Endothelial cell of umbilical vein (primary cell): ENCODE data around the gene TBC1D9B. TPM values are rescaled to one million over a fixed set of nuclear protein-coding genes. Genes with fewer than 3 reads are reported as not detected.

Source experiments
- BruUV-seq: library from RNA; stranded (reverse); fragments of 400-500 nt; replicated peaks from 2 replicates; lab custom pipeline; 2021; lab: Mats Ljungman, UMichigan
- CTCF ChIA-PET: fragments of 300-600, 350-600 bp; sonication (Branson Sonifier 250); formaldehyde crosslinking; loops from one replicate; lab custom pipeline; 2021; ENCODE audit warnings: antibody characterized with exemption, inconsistent platforms; lab: Charles Lee
- POLR2A ChIA-PET: fragments of 300-600, 350-600 bp; sonication (Branson Sonifier 250); formaldehyde crosslinking; loops from one replicate; lab custom pipeline; 2021; ENCODE audit warnings: antibody characterized with exemption, inconsistent platforms; lab: Charles Lee
- DNase-seq: peaks from one replicate; pipeline ENCODE4 v3.0.0-alpha.2; 2011; ENCODE audit warnings: low read depth, low spot score
- FAIRE-seq: peaks from 2 replicates; lab custom pipeline; 2011; peaks lifted over from hg19 to GRCh38; lab: Jason Lieb, UNC
- H2AFZ ChIP-seq: 2 replicates; pipeline ENCODE4 v1.6.0; 2012; ENCODE audit warnings: low read depth, low read length, control low read depth, inconsistent platforms
- H3K27ac ChIP-seq: 2 replicates; pipeline ENCODE4 v1.5.1; 2011; ENCODE audit warnings: low read depth, mild to moderate bottlenecking, control low read depth, low read length, moderate library complexity; ENCODE audit not compliant: insufficient read depth
- H3K27me3 ChIP-seq, 2 experiments: 2 replicates each; pipeline versions ENCODE4 v1.6.0 to v1.6.1; 2011; ENCODE audit warnings: low read length in 2 of 2, mixed read lengths in 1 of 2; ENCODE audit not compliant: control insufficient read depth in 2 of 2, insufficient read depth in 2 of 2
- H3K36me3 ChIP-seq, 2 experiments: 2 replicates in 1 of 2; 3 replicates in 1 of 2; pipeline ENCODE4 v1.5.1; 2011; ENCODE audit warnings: low read length in 2 of 2, mild to moderate bottlenecking in 1 of 2, moderate library complexity in 1 of 2; ENCODE audit not compliant: control insufficient read depth in 2 of 2, insufficient read depth in 2 of 2; ENCODE audit errors: extremely low read depth in 1 of 2
- H3K4me1 ChIP-seq: 3 replicates; pipeline ENCODE4 v1.5.1; 2011; ENCODE audit warnings: mild to moderate bottlenecking, low read length; ENCODE audit not compliant: control insufficient read depth, insufficient read depth; ENCODE audit errors: extremely low read depth
- H3K4me2 ChIP-seq: 2 replicates; pipeline ENCODE4 v1.6.1; 2011; ENCODE audit warnings: low read length, control low read depth, mixed read lengths; ENCODE audit not compliant: insufficient read depth
- H3K4me3 ChIP-seq, 3 experiments: fragments of 200-600 bp in 1 of 3; sonication (generic), shearing (Covaris generic) in 1 of 3; replicated peaks in 1 of 3; 2 replicates each; pipeline ENCODE4 v1.5.1; 2011 to 2016; ENCODE audit warnings: control low read depth in 3 of 3, low read length in 3 of 3, mild to moderate bottlenecking in 2 of 3, inconsistent platforms in 1 of 3, low read depth in 1 of 3, moderate library complexity in 1 of 3; ENCODE audit not compliant: insufficient read depth in 1 of 3
- H3K79me2 ChIP-seq: 2 replicates; pipeline ENCODE4 v1.6.0; 2012; ENCODE audit warnings: low read length, inconsistent platforms; ENCODE audit not compliant: control insufficient read depth, insufficient read depth
- H3K9ac ChIP-seq: replicated peaks from 2 replicates; pipeline ENCODE3; 2011; ENCODE audit warnings: low read length, control low read depth; ENCODE audit not compliant: insufficient read depth; ENCODE audit errors: extremely low read depth
- H3K9me1 ChIP-seq: replicated peaks from 3 replicates; pipeline ENCODE4 v1.6.0; 2011; ENCODE audit warnings: mild to moderate bottlenecking, low read length; ENCODE audit not compliant: control insufficient read depth, insufficient read depth; ENCODE audit errors: extremely low read depth
- H3K9me3 ChIP-seq: replicated peaks from 2 replicates; pipeline ENCODE4 v1.5.1; 2012; ENCODE audit warnings: low read length, inconsistent platforms; ENCODE audit not compliant: control insufficient read depth, insufficient read depth
- H4K20me1 ChIP-seq: replicated peaks from 2 replicates; pipeline ENCODE3; 2011; ENCODE audit warnings: mild to moderate bottlenecking, low read length; ENCODE audit not compliant: control insufficient read depth, insufficient read depth; ENCODE audit errors: extremely low read depth
- EZH2 ChIP-seq: IDR thresholded peaks from 2 replicates; pipeline ENCODE4 v1.6.1; 2012; ENCODE audit warnings: borderline replicate concordance, low read depth, mild to moderate bottlenecking, moderate library complexity, low read length, inconsistent platforms; ENCODE audit not compliant: severe bottlenecking
- FOS ChIP-seq: IDR thresholded peaks from 2 replicates; pipeline ENCODE4 v1.6.1; 2011; ENCODE audit warnings: mild to moderate bottlenecking, low read length, moderate library complexity, borderline replicate concordance; ENCODE audit not compliant: insufficient read depth
- GATA2 ChIP-seq: IDR thresholded peaks from 2 replicates; pipeline ENCODE4 v1.7.0; 2011; ENCODE audit warnings: low read depth, mild to moderate bottlenecking, moderate library complexity, mixed read lengths, low read length; ENCODE audit not compliant: insufficient read length, insufficient read depth
- JUN ChIP-seq: IDR thresholded peaks from 2 replicates; pipeline ENCODE4 v1.6.1; 2011; ENCODE audit warnings: borderline replicate concordance, low read depth; ENCODE audit not compliant: insufficient read length, insufficient read depth
- MAX ChIP-seq: IDR thresholded peaks from 2 replicates; pipeline ENCODE4 v1.6.1; 2011; ENCODE audit not compliant: insufficient read depth, insufficient read length
- MYC ChIP-seq: IDR thresholded peaks from one replicate; pipeline ENCODE4 v1.6.1; 2011; ENCODE audit warnings: mild to moderate bottlenecking, low read depth, low read length
- POLR2A ChIP-seq: IDR thresholded peaks from 2 replicates; pipeline ENCODE4 v1.6.1; 2012; ENCODE audit warnings: low read depth, mild to moderate bottlenecking, control low read depth, low read length
- POLR2AphosphoS5 ChIP-seq: IDR thresholded peaks from 2 replicates; pipeline ENCODE4 v1.6.1; 2012; ENCODE audit warnings: low read depth, mild to moderate bottlenecking, control low read depth, low read length, moderate library complexity; ENCODE audit not compliant: insufficient read depth
- dilution Hi-C: fragments of 300-500 bp; cut with MboI; formaldehyde crosslinking; loops from one replicate; pipeline ENCODE4 v1.15.0; 2019; ENCODE audit warnings: low sequenced_read_pairs; ENCODE audit not compliant: extremely low pct_ligation_motif_present
- intact Hi-C: fragments of 100-400 bp; cut with micrococcal nuclease; formaldehyde crosslinking; loops from one replicate; pipeline ENCODE4 v1.10.0; 2022
- polyA plus RNA-seq, 4 experiments: library from polyadenylated mRNA; depleted of rRNA in 3 of 4; stranded (reverse) in 3 of 4; unstranded in 1 of 4; fragments of >200 nt; gene quantifications; 2 replicates each; pipeline versions ENCODE4 v1.2.1 to v1.2.3, GENCODE V29; 2011 to 2012; ENCODE audit warnings: missing spikeins in 1 of 4
- total RNA-seq: library from RNA; stranded (reverse); gene quantifications from 2 replicates; pipeline ENCODE4 v1.2.3, GENCODE V29; 2021
- TF ChIP-seq, protein P1 (sequence below), 2 donors: IDR thresholded peaks; 1 replicate in 1 of 2; 2 replicates in 1 of 2; pipeline ENCODE4 v1.5.1; 2011; ENCODE audit warnings: low read length in 2 of 2, mild to moderate bottlenecking in 2 of 2, moderate library complexity in 2 of 2, control low read depth in 1 of 2, inconsistent platforms in 1 of 2, low read depth in 1 of 2; ENCODE audit not compliant: insufficient read depth in 1 of 2; ENCODE audit errors: extremely low read depth in 1 of 2

The TBC1D9B gene
- total and polyA plus RNA-seq, 2 donors (not counting 3 experiments of a cell fraction or from before 2014, with no cell fraction given) = 82.8 to 150 TPM

DNA sequence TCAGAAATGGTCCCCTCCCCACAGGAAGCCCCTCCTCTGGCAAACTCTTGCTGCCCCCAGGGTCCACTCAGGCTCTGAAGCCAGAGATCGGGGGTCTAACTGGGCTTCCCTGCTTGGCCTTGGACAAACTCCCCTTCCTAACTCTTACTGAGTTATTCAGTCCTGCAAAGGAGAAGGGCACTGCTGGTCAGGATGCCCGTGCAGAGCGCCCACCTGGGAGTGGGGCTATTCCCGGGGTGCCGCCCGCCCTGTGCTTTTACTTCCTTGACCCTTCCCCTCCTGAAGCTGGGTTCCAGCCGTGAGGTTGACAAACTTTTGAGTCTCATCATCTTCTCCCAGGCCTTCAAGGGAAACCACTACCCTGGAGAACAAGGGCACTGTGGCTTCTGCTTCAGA is 4.9 kb downstream of the TBC1D9B start:
- H3K9ac ChIP-seq = no peak overlapping the region
- H3K27me3 ChIP-seq = no peaks in the 10 kb centered on the region
- intact Hi-C loops (no loop called here), dilution Hi-C loops (no loop called here)
- FAIRE-seq = no peak
- H3K79me2 ChIP-seq = peaks cover 26% of the 10 kb centered on the region
- H3K9me1 ChIP-seq = no peaks in the 10 kb centered on the region
- H2AFZ ChIP-seq = no peak overlapping the region
- no peak for DNase-seq
- no peaks in the 10 kb centered on the region for H3K9me3 ChIP-seq
- no peak overlapping the region for H3K4me2 ChIP-seq
- H3K27ac ChIP-seq = no peak overlapping the region
- TF ChIP-seq EZH2 = no peak
- TF ChIP-seq POLR2A = no peak
- TF ChIP-seq GATA2 = no peak
- TF ChIP-seq MAX = no peak
- no peak for TF ChIP-seq MYC
- TF ChIP-seq, protein P1, sequence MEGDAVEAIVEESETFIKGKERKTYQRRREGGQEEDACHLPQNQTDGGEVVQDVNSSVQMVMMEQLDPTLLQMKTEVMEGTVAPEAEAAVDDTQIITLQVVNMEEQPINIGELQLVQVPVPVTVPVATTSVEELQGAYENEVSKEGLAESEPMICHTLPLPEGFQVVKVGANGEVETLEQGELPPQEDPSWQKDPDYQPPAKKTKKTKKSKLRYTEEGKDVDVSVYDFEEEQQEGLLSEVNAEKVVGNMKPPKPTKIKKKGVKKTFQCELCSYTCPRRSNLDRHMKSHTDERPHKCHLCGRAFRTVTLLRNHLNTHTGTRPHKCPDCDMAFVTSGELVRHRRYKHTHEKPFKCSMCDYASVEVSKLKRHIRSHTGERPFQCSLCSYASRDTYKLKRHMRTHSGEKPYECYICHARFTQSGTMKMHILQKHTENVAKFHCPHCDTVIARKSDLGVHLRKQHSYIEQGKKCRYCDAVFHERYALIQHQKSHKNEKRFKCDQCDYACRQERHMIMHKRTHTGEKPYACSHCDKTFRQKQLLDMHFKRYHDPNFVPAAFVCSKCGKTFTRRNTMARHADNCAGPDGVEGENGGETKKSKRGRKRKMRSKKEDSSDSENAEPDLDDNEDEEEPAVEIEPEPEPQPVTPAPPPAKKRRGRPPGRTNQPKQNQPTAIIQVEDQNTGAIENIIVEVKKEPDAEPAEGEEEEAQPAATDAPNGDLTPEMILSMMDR (IDR thresholded peaks at IDR 0.05; ENCODE audit: extremely low read depth in 1 of 2, insufficient read depth in 1 of 2, low read depth in 1 of 2, low read length in 2 of 2) = no peak
- no peak for TF ChIP-seq POLR2AphosphoS5
- no peak for TF ChIP-seq JUN
- no peak for TF ChIP-seq FOS
- H3K4me3 ChIP-seq = no peak overlapping the region
- no TSS peak for BruUV-seq
- CTCF ChIA-PET = no interaction called here
- POLR2A ChIA-PET = no interaction called here
- peaks cover 26% of the 10 kb centered on the region for H3K4me1 ChIP-seq
- H3K36me3 ChIP-seq = peaks cover 10 to 26% of the 10 kb centered on the region in 2 experiments
- no peaks in the 10 kb centered on the region for H4K20me1 ChIP-seq
